ENCODE data around the gene C17orf58. TPM values are rescaled to one million over a fixed set of nuclear protein-coding genes. Genes with fewer than 3 reads are reported as not detected.
"Not testable (repeated sequence)": the region's sequence is repeated elsewhere in the genome, so short reads cannot be mapped to it uniquely, and the experiment has no call there.

C17orf58 gene
- polyA plus RNA-seq, 6 donors from 2014 or later, result 0.43 to 3.0 (median 1.5) TPM; not detected in 1

DNA sequence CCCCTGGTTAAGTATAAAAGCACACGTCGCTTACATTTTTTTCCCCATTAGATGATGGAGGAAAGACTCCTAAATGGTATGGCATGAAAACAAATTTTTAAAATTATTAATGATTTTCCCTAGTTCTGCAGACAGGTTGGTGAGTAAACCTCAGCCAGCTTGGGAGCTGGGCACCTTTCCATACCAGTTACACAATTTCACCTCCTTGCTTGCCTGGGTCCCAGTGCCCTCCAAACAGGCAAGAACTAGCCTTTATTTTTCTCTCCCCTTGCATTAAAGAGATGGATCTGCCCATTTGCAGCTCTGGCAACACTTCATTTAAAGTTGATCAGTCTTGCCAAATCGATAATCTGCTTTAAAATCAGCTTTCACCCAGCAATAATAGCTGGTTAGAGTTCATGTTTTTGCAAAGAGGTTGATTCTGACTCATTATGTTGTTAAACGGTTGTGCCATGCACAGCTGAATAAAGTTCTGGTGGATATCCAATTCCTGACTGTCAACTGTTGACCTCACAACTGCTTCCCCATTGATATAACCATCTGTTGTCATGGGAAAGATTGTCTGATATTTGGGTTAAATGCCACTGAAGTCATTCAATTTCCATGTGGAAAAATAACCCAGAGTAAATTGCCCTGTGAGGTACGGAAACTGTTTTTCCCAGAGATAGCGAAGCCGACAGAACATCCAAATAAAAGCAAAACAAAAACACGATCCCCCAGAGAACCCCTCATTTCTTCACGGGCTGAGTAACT is 1.3 kb downstream of the C17orf58 start:
- Mint-ChIP-seq H3K27me3 (peaks cover 5 to 29% (median 20%) of the 10 kb centered on the region in 3 donors), H3K27ac (peak overlapping the region in 3 of 6 donors; percentile 9 to 70 (median 67)), H3K4me1 (peaks cover 31 to 35% (median 33%) of the 10 kb centered on the region in 3 donors), H3K4me3 (peak overlapping the region; percentile 78 to 96 (median 90)), H3K9me3 (peaks cover 0 to 2% (median 0%) of the 10 kb centered on the region in 7 donors), H3K36me3 (no peaks in the 10 kb centered on the region)
- ATAC-seq (ENCODE audit: low read depth in 2 of 2), result no peak
- no peak for DNase-seq

DNA sequence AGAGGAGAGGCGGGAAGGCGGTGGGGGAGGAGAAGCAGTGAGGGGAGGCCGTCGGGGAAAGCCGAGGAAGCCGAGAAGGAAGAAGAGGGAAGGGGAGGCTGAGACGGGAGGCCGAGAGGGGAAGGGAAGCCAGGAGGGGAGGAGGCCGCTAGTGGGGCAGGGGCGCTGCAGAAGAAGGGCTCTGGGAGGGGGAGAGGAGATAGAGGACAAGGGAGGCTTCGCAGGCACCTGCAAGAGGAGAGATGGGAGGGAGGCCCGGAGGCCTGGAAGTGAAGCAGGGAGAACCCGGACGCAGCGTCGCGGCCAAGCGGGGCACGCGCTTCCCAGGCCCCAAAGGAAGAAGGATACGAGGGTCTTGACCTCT is 2.3 kb downstream of the C17orf58 start:
- Mint-ChIP-seq H3K36me3 (no peaks in the 10 kb centered on the region), H3K27ac (peak overlapping the region in 3 of 6 donors; percentile 70 to 91 (median 81)), H3K4me1 (peaks cover 31 to 35% (median 33%) of the 10 kb centered on the region in 3 donors), H3K9me3 (peaks cover 0 to 2% (median 0%) of the 10 kb centered on the region in 7 donors), H3K4me3 (peak overlapping the region; percentile 78 to 96 (median 90)), H3K27me3 (peaks cover 5 to 29% (median 20%) of the 10 kb centered on the region in 3 donors)
- DNase-seq, result no peak
- no peak for ATAC-seq (ENCODE audit: low read depth in 2 of 2)

- H3K36me3 Mint-ChIP-seq, result no peaks in the 10 kb centered on the region
- ATAC-seq (ENCODE audit: low read depth in 2 of 2) (peak; percentile 70 to 76), DNase-seq (peak; percentile 75)
- peaks cover 31 to 33% (median 33%) of the 10 kb centered on the region in 3 donors for H3K4me1 Mint-ChIP-seq
- peaks cover 5 to 24% (median 20%) of the 10 kb centered on the region in 3 donors for H3K27me3 Mint-ChIP-seq
- peak overlapping the region; percentile 91 to 98 (median 96) for H3K4me3 Mint-ChIP-seq
- H3K9me3 Mint-ChIP-seq, result peaks cover 0 to 2% (median 0%) of the 10 kb centered on the region in 7 donors
- H3K27ac Mint-ChIP-seq, result peak overlapping the region; percentile 81 to 94 (median 88)
These were observed 2.9 kb downstream of the C17orf58 start for GRCh38 chr17:67993153-67993997.

- Mint-ChIP-seq H3K36me3 (no peaks in the 10 kb centered on the region), H3K27ac (peak overlapping the region; percentile 74 to 94 (median 85)), H3K9me3 (peaks cover 0 to 2% (median 0%) of the 10 kb centered on the region in 7 donors), H3K27me3 (peaks cover 5 to 23% (median 20%) of the 10 kb centered on the region in 3 donors), H3K4me3 (peak overlapping the region; percentile 91 to 98 (median 96)), H3K4me1 (peaks cover 31 to 33% (median 32%) of the 10 kb centered on the region in 3 donors)
- no peak for DNase-seq
- no peak for ATAC-seq (ENCODE audit: low read depth in 2 of 2)
These were observed 3.6 kb downstream of the C17orf58 start for GRCh38 chr17:67992548-67993152.

DNA sequence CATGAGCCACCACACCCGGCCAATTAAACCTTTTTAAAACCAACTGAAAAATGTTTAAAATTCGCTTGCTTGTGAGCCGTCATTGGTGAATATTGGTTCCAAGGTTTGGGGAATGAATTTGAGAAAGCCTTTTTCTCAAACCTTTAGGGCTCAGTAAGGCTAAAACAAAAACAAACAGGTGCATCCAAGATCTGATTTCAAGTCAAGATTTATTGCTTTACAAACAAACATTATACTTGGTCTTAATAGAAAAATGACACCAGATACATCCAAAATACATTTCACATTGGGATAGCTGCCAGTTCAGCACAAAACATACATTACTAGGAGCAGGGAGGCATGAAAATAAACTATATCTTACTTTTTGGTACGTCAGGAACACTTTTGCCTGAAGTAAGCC is 5.4 kb downstream of the C17orf58 start:
- Mint-ChIP-seq H3K9me3 (no peaks in the 10 kb centered on the region), H3K4me3 (no peak overlapping the region), H3K36me3 (no peaks in the 10 kb centered on the region), H3K27ac (no peak overlapping the region), H3K4me1 (peaks cover 24 to 28% (median 28%) of the 10 kb centered on the region in 3 donors), H3K27me3 (peaks cover 3 to 12% (median 10%) of the 10 kb centered on the region in 3 donors)
- DNase-seq (no peak), ATAC-seq (ENCODE audit: low read depth in 2 of 2) (no peak)

- no peak overlapping the region for H3K27ac Mint-ChIP-seq
- no peak for DNase-seq
- peaks cover 0 to 7% (median 0%) of the 10 kb centered on the region in 3 donors for H3K4me1 Mint-ChIP-seq
- no peak for ATAC-seq (ENCODE audit: low read depth in 2 of 2)
- no peak overlapping the region for H3K4me3 Mint-ChIP-seq
- no peaks in the 10 kb centered on the region for H3K9me3 Mint-ChIP-seq
- peaks cover 0 to 3% of the 10 kb centered on the region in 2 donors for H3K36me3 Mint-ChIP-seq
- no peaks in the 10 kb centered on the region for H3K27me3 Mint-ChIP-seq
These were observed 12.9 kb downstream of the C17orf58 start for GRCh38 chr17:67983383-67983688.

GRCh38 chr17:67982686-67983382 is 13.4 kb downstream of the C17orf58 start:
- Mint-ChIP-seq H3K4me3 (no peak overlapping the region), H3K4me1 (peaks cover 0 to 7% (median 0%) of the 10 kb centered on the region in 3 donors), H3K36me3 (peaks cover 0 to 3% of the 10 kb centered on the region in 2 donors), H3K27me3 (no peaks in the 10 kb centered on the region), H3K9me3 (no peaks in the 10 kb centered on the region), H3K27ac (peak overlapping the region in 1 of 6 donors; percentile 29)
- DNase-seq (no peak), ATAC-seq (ENCODE audit: low read depth in 2 of 2) (no peak)

DNA sequence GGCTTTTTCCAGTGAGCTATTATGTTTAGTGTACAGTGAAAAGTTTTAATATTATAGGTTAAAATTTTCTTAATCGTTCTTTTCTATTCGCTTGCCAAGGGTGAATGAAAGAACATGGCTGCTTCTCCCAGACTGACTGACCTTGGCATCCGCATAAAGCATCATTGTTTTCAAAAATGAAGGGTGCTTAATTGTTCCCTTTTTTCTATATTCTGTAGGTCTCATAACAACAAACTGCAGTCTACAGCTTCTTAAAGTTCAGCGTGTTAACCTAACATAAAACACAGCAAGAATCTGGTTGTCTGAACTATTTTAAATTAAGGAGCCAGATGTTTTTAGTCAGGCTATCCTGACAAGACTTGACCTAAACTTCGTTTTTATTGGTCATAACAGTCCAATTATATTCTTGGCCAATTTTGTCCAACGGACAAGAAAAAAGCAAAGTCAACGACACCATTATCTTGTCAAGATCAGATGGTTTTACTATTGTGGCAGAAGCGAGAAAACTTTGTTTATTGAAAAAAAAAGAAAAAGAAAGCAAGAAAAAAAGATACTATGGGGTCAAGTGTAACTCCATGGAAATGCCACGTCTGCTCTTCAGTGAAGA is 14.1 kb downstream of the C17orf58 start:
- Mint-ChIP-seq H3K9me3 (no peaks in the 10 kb centered on the region), H3K27me3 (no peaks in the 10 kb centered on the region)
- no peak for ATAC-seq (ENCODE audit: low read depth in 2 of 2)

DNA sequence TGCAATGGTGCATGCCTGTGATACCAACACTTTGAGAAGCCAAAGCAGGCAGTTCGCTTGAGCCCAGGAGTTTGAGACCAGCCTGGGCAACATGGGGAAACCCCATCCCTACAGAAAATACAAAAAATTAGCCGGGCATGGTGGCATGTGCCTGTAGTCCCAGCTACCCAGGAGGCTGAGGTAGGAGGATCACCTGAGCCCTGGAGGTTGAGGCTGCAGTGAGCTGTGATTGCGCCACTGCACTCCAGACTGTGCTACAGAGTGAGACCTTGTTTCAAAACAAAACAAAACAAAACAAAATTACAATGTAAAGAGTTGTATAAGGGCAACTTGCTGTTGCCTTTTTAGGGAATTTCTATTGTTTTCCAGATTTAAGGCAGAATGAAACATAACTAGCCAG is 15.4 kb downstream of the C17orf58 start:
- H3K4me1 Mint-ChIP-seq, H3K4me3 Mint-ChIP-seq, H3K27me3 Mint-ChIP-seq, DNase-seq, H3K36me3 Mint-ChIP-seq, H3K9me3 Mint-ChIP-seq: not testable (repeated sequence)
- ATAC-seq (ENCODE audit: low read depth in 2 of 2), result peak in 1 of 2 donors; percentile 14
- peak overlapping the region in 3 of 6 donors; percentile 38 to 78 (median 41) for H3K27ac Mint-ChIP-seq

More for the DNA sequence above, 14.1 kb downstream of the C17orf58 start:
- DNase-seq, result no peak
- Mint-ChIP-seq H3K4me1 (peaks cover 0 to 7% (median 0%) of the 10 kb centered on the region in 3 donors), H3K4me3 (no peak overlapping the region), H3K27ac (no peak overlapping the region), H3K36me3 (peaks cover 0 to 3% of the 10 kb centered on the region in 2 donors)

DNA sequence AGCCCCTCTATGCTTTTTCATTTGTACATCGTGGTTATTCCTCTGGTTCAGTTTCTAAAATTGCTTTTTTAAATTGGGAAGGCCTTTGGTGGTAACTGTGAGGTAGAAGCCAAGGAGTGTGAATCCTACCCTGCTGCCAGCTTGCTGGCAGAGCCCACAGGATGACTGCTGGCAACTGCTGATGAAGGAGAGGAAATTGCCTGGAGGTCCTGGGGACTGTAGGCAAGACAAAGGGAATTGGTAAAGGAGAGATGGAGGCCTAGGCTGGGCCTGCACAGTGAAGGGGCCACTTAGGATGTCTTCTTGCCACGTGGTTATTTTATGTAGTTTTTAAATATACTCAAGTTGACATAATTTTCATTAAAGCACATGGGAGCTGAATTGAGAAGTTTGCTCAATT is 15.8 kb downstream of the C17orf58 start:
- Mint-ChIP-seq H3K27ac (peak overlapping the region in 4 of 6 donors; percentile 9 to 78 (median 49)), H3K4me3 (peak overlapping the region in 1 of 8 donors; percentile 35), H3K4me1 (peaks cover 0 to 7% (median 0%) of the 10 kb centered on the region in 3 donors), H3K36me3 (peaks cover 0 to 6% of the 10 kb centered on the region in 2 donors), H3K9me3 (no peaks in the 10 kb centered on the region), H3K27me3 (no peaks in the 10 kb centered on the region)
- DNase-seq (no peak), ATAC-seq (ENCODE audit: low read depth in 2 of 2) (no peak)

GRCh38 chr17:67976306-67976705 is 20.0 kb downstream of the C17orf58 start:
- not testable (repeated sequence) for ATAC-seq (ENCODE audit: low read depth in 2 of 2); DNase-seq; H3K9me3 Mint-ChIP-seq; H3K36me3 Mint-ChIP-seq; H3K27me3 Mint-ChIP-seq; H3K4me1 Mint-ChIP-seq; H3K27ac Mint-ChIP-seq; H3K4me3 Mint-ChIP-seq

- ATAC-seq (ENCODE audit: low read depth in 2 of 2), result no peak
- H3K4me3 Mint-ChIP-seq, result no peak overlapping the region
- H3K27me3 Mint-ChIP-seq, result no peaks in the 10 kb centered on the region
- peak overlapping the region in 2 of 6 donors; percentile 5 to 21 for H3K27ac Mint-ChIP-seq
- H3K36me3 Mint-ChIP-seq, result peaks cover 0 to 7% of the 10 kb centered on the region in 2 donors
- H3K4me1 Mint-ChIP-seq, result no peaks in the 10 kb centered on the region
- no peaks in the 10 kb centered on the region for H3K9me3 Mint-ChIP-seq
- DNase-seq, result no peak
These were observed 21.6 kb downstream of the C17orf58 start for GRCh38 chr17:67974598-67975066.
